ENCODE data around the gene ANTXR2. TPM values are rescaled to one million over a fixed set of nuclear protein-coding genes. Genes with fewer than 3 reads are reported as not detected.

The ANTXR2 gene
- total and polyA plus RNA-seq, 2 of the 8 experiments (the other 6 are each of a cell fraction or from before 2014, with no cell fraction given), result 1.1 to 7.5 TPM

DNA sequence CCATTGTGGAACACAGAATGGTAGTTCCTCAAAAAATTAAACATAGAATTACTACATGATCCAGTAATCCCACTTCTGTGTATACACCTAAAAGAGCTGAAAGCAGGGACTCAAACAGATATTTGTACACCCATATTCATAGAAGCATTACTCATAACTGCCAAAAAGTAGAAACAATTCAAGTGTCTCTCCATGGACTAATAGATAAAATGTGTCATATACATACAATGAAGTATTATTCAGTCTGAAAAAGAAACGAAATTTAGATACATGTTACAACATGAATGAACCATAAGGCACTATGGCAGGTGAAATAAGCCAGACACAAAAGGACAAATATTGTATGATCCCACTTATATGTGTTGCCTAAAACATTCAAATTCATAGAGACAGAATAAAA lies 145.1 kb downstream of the ANTXR2 start:
- Histone ChIP-seq H2BK15ac (ENCODE audit: low read length) (no peak overlapping the region), H2AK5ac (ENCODE audit: low read depth, low read length) (no peak overlapping the region), H3K56ac (replicated peaks; ENCODE audit: insufficient read length, low read depth, low read length) (no peak overlapping the region), H3K23me2 (ENCODE audit: low read depth, low read length) (no peaks in the 10 kb centered on the region), H2BK5ac (ENCODE audit: low read depth, low read length) (no peak overlapping the region), H3K9ac (replicated peaks in 1 of 4; ENCODE audit: extremely low read depth in 1 of 4, low read depth in 3 of 4, low read length in 3 of 4) (no peak overlapping the region), H3K79me2 (ENCODE audit: control insufficient read depth in 1 of 2, insufficient read depth in 2 of 2, low read length in 2 of 2) (no peaks in the 10 kb centered on the region), H3K18ac (ENCODE audit: extremely low read depth, low read length) (no peak overlapping the region), H3K9me3 (ENCODE audit: insufficient read depth in 2 of 2, low read depth in 1 of 2, low read length in 1 of 2) (no peaks in the 10 kb centered on the region), H3K27ac (ENCODE audit: low read depth, low read length) (no peak overlapping the region), H3K4ac (replicated peaks; ENCODE audit: insufficient read length, low read depth, low read length) (no peak overlapping the region), H3K14ac (ENCODE audit: insufficient read length) (no peak overlapping the region), H3K4me1 (replicated peaks in 1 of 4; ENCODE audit: control insufficient read depth in 3 of 4, insufficient read depth in 4 of 4, low read length in 3 of 4) (no peaks in the 10 kb centered on the region), H4K8ac (ENCODE audit: extremely low read depth, insufficient read depth, low read length) (no peak overlapping the region), H2BK20ac (ENCODE audit: low read length) (no peak overlapping the region), H3K4me2 (ENCODE audit: insufficient read depth in 1 of 2, low read depth in 2 of 2, low read length in 2 of 2) (no peak overlapping the region), H2AFZ (ENCODE audit: low read length) (no peak overlapping the region), H4K91ac (replicated peaks; ENCODE audit: insufficient read length, low read length) (no peak overlapping the region), H3K36me3 (ENCODE audit: control insufficient read depth in 2 of 4, insufficient read depth in 4 of 4, low read length in 3 of 4) (no peaks in the 10 kb centered on the region), H3K79me1 (ENCODE audit: low read depth, low read length) (no peaks in the 10 kb centered on the region), H4K20me1 (replicated peaks in 1 of 2; ENCODE audit: control insufficient read depth in 1 of 2, insufficient read depth in 2 of 2, low read length in 2 of 2) (no peaks in the 10 kb centered on the region), H3K4me3 (ENCODE audit: extremely low read depth in 1 of 4, insufficient read depth in 2 of 4, low read depth in 3 of 4, low read length in 4 of 4) (no peak overlapping the region), H4K5ac (ENCODE audit: insufficient read length, low read depth, low read length) (no peak overlapping the region), H2BK12ac (ENCODE audit: low read depth, low read length) (no peak overlapping the region), H3K27me3 (replicated peaks in 1 of 4; ENCODE audit: control insufficient read depth in 3 of 4, extremely low read depth in 1 of 4, insufficient read depth in 3 of 4, low read length in 3 of 4) (no peaks in the 10 kb centered on the region), H3K23ac (ENCODE audit: insufficient read length) (no peak overlapping the region), H2BK120ac (replicated peaks; ENCODE audit: low read depth, low read length) (no peak overlapping the region)
- CTCF ChIA-PET (ENCODE audit: partially characterized antibody), result no interaction called here
- no peak for DNase-seq (ENCODE audit: low read depth in 1 of 2, low spot score in 2 of 2)
- POLR2A ChIA-PET (ENCODE audit: partially characterized antibody), result no interaction called here
- WGBS, 2 experiments (ENCODE audit: extremely low coverage in 1 of 2, insufficient coverage in 1 of 2, insufficient read length in 1 of 2, insufficient replicate concordance in 2 of 2, low coverage in 1 of 2, low lambda C conversion rate in 2 of 2, missing lambda C conversion rate in 1 of 2), result 65% methylated on average over 1 of the region's 1 CpG; no CpG with 5 or more reads in 1 of the 2 experiments
- no peak for FAIRE-seq
- TF ChIP-seq RAD21 (IDR thresholded peaks at IDR 0.05 in 1 of 2, conservative IDR thresholded peaks at IDR 0.05 in 1 of 2; ENCODE audit: low read depth in 2 of 2, low read length in 2 of 2) (no peak), PHF8 (conservative IDR thresholded peaks at IDR 0.05; ENCODE audit: low read depth, low read length) (no peak), SIN3A (conservative IDR thresholded peaks at IDR 0.05 in 1 of 2, IDR thresholded peaks at IDR 0.05 in 1 of 2; ENCODE audit: low read depth in 1 of 2, low read length in 2 of 2) (no peak), SUZ12 (IDR thresholded peaks at IDR 0.05; ENCODE audit: low read length) (no peak), KDM5A (IDR thresholded peaks at IDR 0.05; ENCODE audit: low read length) (no peak), SIRT6 (IDR thresholded peaks at IDR 0.05; ENCODE audit: low read length) (no peak), SIX5 (IDR thresholded peaks at IDR 0.05; ENCODE audit: low read depth, low read length) (no peak), SRF (IDR thresholded peaks at IDR 0.05; ENCODE audit: low read depth, low read length) (no peak), MAFK (IDR thresholded peaks at IDR 0.05; ENCODE audit: low read depth, low read length) (no peak), EP300 (IDR thresholded peaks at IDR 0.05; ENCODE audit: borderline replicate concordance in 1 of 2, low read depth in 2 of 2, low read length in 2 of 2) (no peak), RBBP5 (IDR thresholded peaks at IDR 0.05; ENCODE audit: borderline replicate concordance, low read depth, low read length) (no peak)
- TF ChIP-seq, protein P1, sequence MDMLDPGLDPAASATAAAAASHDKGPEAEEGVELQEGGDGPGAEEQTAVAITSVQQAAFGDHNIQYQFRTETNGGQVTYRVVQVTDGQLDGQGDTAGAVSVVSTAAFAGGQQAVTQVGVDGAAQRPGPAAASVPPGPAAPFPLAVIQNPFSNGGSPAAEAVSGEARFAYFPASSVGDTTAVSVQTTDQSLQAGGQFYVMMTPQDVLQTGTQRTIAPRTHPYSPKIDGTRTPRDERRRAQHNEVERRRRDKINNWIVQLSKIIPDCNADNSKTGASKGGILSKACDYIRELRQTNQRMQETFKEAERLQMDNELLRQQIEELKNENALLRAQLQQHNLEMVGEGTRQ (IDR thresholded peaks at IDR 0.05; ENCODE audit: low read length), result no peak

Measured in H1 (cell line).